ENCODE data around the gene RTTN.
"Not testable (repeated sequence)": the region's sequence is repeated elsewhere in the genome, so short reads cannot be mapped to it uniquely, and the experiment has no call there.

RTTN gene

GRCh38 chr18:70149616-70150301 lies 55.7 kb downstream of the RTTN start:
- no peak for DNase-seq

GRCh38 chr18:70149156-70149555 lies 56.3 kb downstream of the RTTN start:
- no peak for DNase-seq

- no peak for DNase-seq
These were observed 57.2 kb downstream of the RTTN start for GRCh38 chr18:70148039-70148938.

GRCh38 chr18:70146174-70146573 lies 59.3 kb downstream of the RTTN start:
- no peak for DNase-seq

DNA sequence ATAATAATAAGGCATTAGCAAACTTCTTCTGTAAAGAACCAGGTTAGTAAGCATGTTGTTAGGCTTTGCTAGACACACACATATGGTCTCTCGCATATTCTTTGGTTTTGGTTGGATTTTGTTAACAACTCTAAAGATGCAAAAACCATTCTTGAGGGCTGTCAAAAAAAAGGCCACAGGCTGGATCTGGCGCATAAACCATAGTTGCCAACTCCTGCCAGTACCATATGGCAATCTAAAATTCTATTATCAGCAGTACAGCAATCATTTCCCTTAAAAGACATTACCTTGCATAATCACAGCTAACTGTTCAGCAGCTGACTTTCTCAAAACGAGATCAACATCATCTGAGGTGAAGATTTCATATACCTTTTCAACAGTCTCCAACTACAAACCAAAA lies 63.5 kb downstream of the RTTN start:
- no peak for DNase-seq

- no peak for DNase-seq
These were observed 66.3 kb downstream of the RTTN start for GRCh38 chr18:70139138-70139537.

GRCh38 chr18:70135604-70136003 lies 69.9 kb downstream of the RTTN start:
- no peak for DNase-seq

DNA sequence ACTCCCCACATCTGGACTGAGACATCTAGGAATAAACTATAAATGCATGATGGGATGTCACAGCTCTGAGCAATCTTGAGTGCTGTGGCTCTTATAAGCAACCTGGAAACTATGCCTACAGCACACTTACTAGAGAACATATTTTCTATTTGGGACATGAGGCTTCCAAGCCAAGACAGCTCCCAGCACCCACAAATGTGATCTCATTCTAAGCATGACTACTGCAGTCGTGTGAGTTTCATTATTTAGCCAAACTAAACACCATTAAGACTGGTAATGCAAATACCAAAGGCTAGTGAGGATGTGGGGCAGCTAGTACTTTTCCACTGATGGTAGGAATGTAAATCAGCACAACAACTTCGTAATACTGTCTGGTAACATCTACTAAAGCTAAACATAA lies 72.5 kb downstream of the RTTN start:
- DNase-seq, result no peak

GRCh38 chr18:70128271-70128670 lies 77.2 kb downstream of the RTTN start:
- DNase-seq, result no peak

GRCh38 chr18:70127359-70127758 lies 78.1 kb downstream of the RTTN start:
- no peak for DNase-seq

GRCh38 chr18:70126832-70127231 lies 78.7 kb downstream of the RTTN start:
- DNase-seq, result no peak

DNA sequence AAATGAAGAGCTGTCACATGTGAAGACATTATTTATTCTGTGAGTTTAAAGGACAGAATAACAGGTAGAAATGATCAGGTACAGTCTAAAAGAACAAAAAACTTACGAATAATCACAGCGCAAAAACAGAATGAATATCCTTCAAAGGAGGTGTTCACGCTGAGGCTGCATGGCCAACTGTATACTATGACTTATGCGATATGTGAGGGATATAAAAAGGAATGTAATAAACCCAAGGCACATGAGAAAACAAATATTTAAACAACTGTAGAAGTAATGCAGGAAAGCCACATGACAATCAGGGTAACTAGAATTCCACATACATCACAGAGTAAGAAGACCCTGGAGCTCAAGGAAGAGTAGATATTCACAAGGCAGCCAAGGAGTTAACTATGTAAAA lies 81.3 kb downstream of the RTTN start:
- DNase-seq, result no peak

GRCh38 chr18:70121842-70122241 lies 83.6 kb downstream of the RTTN start:
- DNase-seq, result no peak

GRCh38 chr18:70116949-70117348 lies 88.5 kb downstream of the RTTN start:
- no peak for DNase-seq

DNA sequence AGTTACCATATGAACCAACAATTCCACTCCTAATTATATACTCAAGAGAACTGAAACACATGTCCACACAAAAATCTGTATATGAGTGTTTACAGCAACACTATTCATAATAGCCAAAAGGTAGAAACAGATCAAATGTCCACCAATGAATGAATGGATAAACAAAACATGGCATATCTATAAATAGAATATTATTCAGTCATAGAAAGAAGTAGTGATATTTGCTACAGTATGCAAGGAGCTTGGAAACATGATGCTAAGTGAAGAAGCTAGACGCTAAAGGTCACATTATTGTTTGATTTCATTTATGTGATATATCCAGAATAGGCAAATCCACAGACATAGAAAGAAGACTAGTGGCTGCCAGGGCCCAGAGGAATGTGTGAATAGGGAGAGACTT lies 92.0 kb downstream of the RTTN start:
- DNase-seq, result no peak

- no peak for DNase-seq
These were observed 94.8 kb downstream of the RTTN start for GRCh38 chr18:70110678-70111077.

DNA sequence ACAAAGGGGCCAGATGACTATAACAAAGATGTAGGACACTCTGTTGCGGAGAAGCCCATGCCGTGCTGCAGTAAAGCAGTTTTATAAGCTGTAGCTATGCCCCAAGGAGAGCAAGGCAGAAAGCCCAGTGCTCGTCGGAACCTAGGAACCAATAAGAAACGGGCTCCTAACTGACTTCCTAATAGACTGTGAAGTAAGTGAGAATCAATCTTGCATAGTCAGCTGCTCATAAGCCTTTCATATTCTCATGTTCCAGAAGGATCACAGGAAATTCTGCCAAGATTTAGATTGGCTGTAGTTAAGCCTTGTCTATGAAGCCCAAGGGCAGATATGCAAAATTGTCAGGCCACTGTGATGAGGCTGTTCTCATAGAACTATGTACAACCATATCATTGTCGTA lies 98.4 kb downstream of the RTTN start:
- no peak for DNase-seq

DNA sequence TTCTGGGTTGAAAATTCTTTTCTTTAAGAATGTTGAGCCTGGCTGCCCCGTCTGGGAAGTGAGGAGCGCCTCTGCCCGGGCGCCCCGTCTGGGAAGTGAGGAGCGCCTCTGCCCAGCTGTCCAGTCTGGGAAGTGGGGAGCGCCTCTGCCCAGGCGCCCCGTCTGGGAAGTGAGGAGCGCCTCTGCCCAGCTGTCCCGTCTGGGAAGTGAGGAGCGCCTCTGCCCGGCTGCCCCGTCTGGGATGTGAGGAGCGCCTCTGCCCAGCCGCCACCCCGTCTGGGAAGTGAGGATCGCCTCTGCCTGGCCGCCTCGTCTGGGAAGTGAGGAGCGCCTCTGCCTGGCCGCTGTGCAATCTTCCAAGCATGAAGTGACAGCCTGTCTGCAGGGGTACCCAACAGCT lies 102.6 kb downstream of the RTTN start:
- DNase-seq, result not testable (repeated sequence)

- no peak for DNase-seq
These were observed 115.6 kb downstream of the RTTN start for GRCh38 chr18:70089858-70090257.

DNA sequence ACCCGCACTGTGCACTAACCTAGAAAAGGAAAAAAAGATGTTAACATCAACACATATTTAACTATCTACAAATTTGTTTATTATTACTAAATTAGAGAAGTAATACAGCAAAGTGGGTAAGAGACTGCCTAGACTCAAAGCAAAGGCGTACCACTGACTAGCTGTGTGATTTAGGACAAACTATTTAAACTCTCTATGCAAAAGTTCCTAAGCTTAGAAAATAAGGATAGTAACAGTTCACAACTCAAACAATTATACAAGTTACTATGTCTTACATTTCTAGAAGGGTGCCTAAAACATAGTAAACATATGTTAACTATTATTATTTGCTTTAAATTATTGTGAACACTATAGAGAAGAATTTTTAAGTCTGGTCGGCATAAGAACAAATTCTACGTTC lies 119.4 kb downstream of the RTTN start:
- no peak for DNase-seq

- no peak for DNase-seq
These were observed 119.8 kb downstream of the RTTN start for GRCh38 chr18:70085641-70086040.

DNA sequence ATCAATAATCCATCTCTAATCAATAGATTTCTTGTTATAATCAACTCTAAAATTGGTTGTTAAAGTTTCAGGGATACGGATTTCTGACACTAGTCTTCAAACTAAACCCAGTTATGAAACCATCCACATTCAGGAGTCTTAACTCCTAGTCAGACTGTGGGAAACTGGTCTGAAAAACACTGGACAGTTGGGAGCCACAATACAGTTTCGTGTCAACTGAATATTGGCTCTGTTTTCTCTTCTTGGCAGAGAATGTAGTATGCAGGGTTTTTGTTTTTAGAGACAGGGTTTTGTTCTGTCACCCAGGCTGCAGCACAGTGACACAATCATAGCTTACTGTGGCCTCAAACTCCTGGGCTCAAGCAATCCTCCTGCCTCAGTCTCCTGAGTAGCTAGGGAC lies 123.1 kb downstream of the RTTN start:
- no peak for DNase-seq

GRCh38 chr18:70078106-70078505 lies 127.4 kb downstream of the RTTN start:
- DNase-seq, result no peak

DNA sequence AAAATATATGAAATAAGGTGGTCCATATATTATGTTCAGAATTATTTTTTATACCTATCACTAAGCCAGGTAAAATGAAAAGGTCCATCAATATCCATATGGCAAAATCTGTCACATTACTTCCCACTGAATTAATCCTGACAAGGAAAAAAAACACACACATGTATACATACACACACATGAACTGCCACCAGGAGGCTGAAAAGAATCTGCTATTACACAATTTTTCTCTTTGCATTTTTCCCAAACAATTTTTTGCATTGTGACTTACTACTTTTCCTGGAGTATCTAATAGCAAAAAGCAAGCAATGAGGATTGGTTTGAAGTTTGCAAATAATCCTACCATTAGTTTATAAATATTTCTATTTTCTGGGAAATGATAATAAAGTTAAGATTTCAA lies 129.6 kb downstream of the RTTN start:
- no peak for DNase-seq

- DNase-seq, result no peak
These were observed 131.4 kb downstream of the RTTN start for GRCh38 chr18:70074116-70074515.
